HG03025 (cell line): ENCODE data around the gene PLK2.

ENCODE experiments used
- ATAC-seq: cut with Tn5 transposase; IDR thresholded peaks from one replicate; pipeline ENCODE4 v1.9.1; 2021; ENCODE audit warnings: mild to moderate bottlenecking, moderate library complexity; ENCODE audit not compliant: unreplicated experiment, low FRiP score

Gene PLK2

GRCh38 chr5:58460002-58460731 is at the start of gene PLK2:
PLK2 (minus strand) TSS chr5:58460086; CDS start chr5:58459959, 127 bp downstream.
- ATAC-seq = peak; percentile 76

GRCh38 chr5:58507715-58508114 is 47.8 kb upstream of the PLK2 start:
- no peak for ATAC-seq

- peak; percentile 68 for ATAC-seq
These were observed 46.2 kb upstream of the PLK2 start for GRCh38 chr5:58505971-58506640.

- no peak for ATAC-seq
These were observed 45.6 kb upstream of the PLK2 start for GRCh38 chr5:58505502-58505901.

- no peak for ATAC-seq
These were observed 44.9 kb upstream of the PLK2 start for GRCh38 chr5:58504766-58505165.

- ATAC-seq = no peak
These were observed 43.6 kb upstream of the PLK2 start for GRCh38 chr5:58503390-58504046.

- ATAC-seq = no peak
These were observed 42.0 kb upstream of the PLK2 start for GRCh38 chr5:58501778-58502417.

- no peak for ATAC-seq
These were observed 40.1 kb upstream of the PLK2 start for GRCh38 chr5:58499941-58500340.

- ATAC-seq = no peak
These were observed 39.3 kb upstream of the PLK2 start for GRCh38 chr5:58499231-58499630.

GRCh38 chr5:58498340-58498942 is 38.6 kb upstream of the PLK2 start:
- no peak for ATAC-seq

- ATAC-seq = no peak
These were observed 38.0 kb upstream of the PLK2 start for GRCh38 chr5:58497921-58498320.

- ATAC-seq = no peak
These were observed 37.5 kb upstream of the PLK2 start for GRCh38 chr5:58497386-58497785.

GRCh38 chr5:58496488-58496887 is 36.6 kb upstream of the PLK2 start:
- ATAC-seq = no peak

GRCh38 chr5:58493141-58493540 is 33.3 kb upstream of the PLK2 start:
- ATAC-seq = no peak

- ATAC-seq = peak; percentile 71
These were observed 31.5 kb upstream of the PLK2 start, which contains the start of gene GAPT for GRCh38 chr5:58491216-58491892. GAPT (plus strand) TSS chr5:58491435; CDS start chr5:58494537, 3,102 bp downstream.

- peak; percentile 56 for ATAC-seq
These were observed 30.6 kb upstream of the PLK2 start for GRCh38 chr5:58490402-58491050.

- ATAC-seq = no peak
These were observed 26.4 kb upstream of the PLK2 start for GRCh38 chr5:58486290-58486689.

GRCh38 chr5:58484505-58484904 is 24.6 kb upstream of the PLK2 start:
- ATAC-seq = no peak

- ATAC-seq = no peak
These were observed 22.6 kb upstream of the PLK2 start for GRCh38 chr5:58482536-58482935.

- ATAC-seq = no peak
These were observed 21.9 kb upstream of the PLK2 start for GRCh38 chr5:58481828-58482227.
